B cell (primary cell): ENCODE measurements around the gene SERPINE2. TPM values are rescaled to one million over a fixed set of nuclear protein-coding genes. Genes with fewer than 3 reads are reported as not detected.

Experiments
- ATAC-seq: fragments of 200-7000 bp; cut with Tn5 transposase; one replicate; pipeline ENCODE4 v1.10.0; 2021; ENCODE audit warnings: low read depth, mild to moderate bottlenecking, moderate number of reproducible peaks, moderate library complexity
- CTCF ChIA-PET: fragments of 350-600 bp; sonication (Branson Sonifier 250); formaldehyde crosslinking; loops from one replicate; lab custom pipeline; 2021; ENCODE audit warnings: antibody characterized with exemption, inconsistent platforms; lab: Charles Lee
- POLR2A ChIA-PET: fragments of 350-600 bp; sonication (Branson Sonifier 250); formaldehyde crosslinking; loops from one replicate; lab custom pipeline; 2021; ENCODE audit warnings: antibody characterized with exemption; lab: Charles Lee
- DNase-seq: peaks from one replicate; pipeline ENCODE4 v3.0.0; 2013
- H2AFZ ChIP-seq: 2 replicates; pipeline ENCODE4 v1.6.1; 2012; ENCODE audit warnings: mild to moderate bottlenecking, low read depth, low read length; ENCODE audit not compliant: insufficient read depth, poor library complexity, severe bottlenecking
- H3K27ac ChIP-seq, 2 donors: 1 replicate in 1 of 2; 2 replicates in 1 of 2; pipeline ENCODE4 v1.5.1; 2012 to 2013; ENCODE audit warnings: low read length in 2 of 2, mild to moderate bottlenecking in 2 of 2, moderate library complexity in 1 of 2
- H3K27me3 ChIP-seq, 4 experiments: fragments of 200-600 bp in 1 of 4; sonication (generic) in 1 of 4; replicated peaks in 1 of 4; 1 replicate in 2 of 4; 2 replicates in 2 of 4; pipeline versions ENCODE4 v1.6.1 to v1.7.0; 2013 to 2016; ENCODE audit warnings: low read length in 3 of 4, mild to moderate bottlenecking in 2 of 4, mixed read lengths in 1 of 4, moderate library complexity in 1 of 4; ENCODE audit not compliant: insufficient read depth in 4 of 4, control insufficient read depth in 3 of 4; ENCODE audit errors: control extremely low read depth in 1 of 4
- H3K36me3 ChIP-seq, 2 experiments: replicated peaks in 1 of 2; 1 replicate in 1 of 2; 2 replicates in 1 of 2; pipeline versions ENCODE4 v1.6.1 to v1.7.1; 2013; ENCODE audit warnings: low read length in 1 of 2; ENCODE audit not compliant: insufficient read depth in 2 of 2, control insufficient read depth in 1 of 2; ENCODE audit errors: control extremely low read depth in 1 of 2, extremely low read depth in 1 of 2
- H3K4me1 ChIP-seq, 2 donors: fragments of 200-600 bp in 1 of 2; sonication (generic) in 1 of 2; 1 replicate in 1 of 2; 2 replicates in 1 of 2; pipeline versions ENCODE4 v1.5.1 to v1.6.1; 2013 to 2017; ENCODE audit warnings: low read length in 2 of 2; ENCODE audit not compliant: control insufficient read depth in 2 of 2, insufficient read depth in 2 of 2
- H3K4me2 ChIP-seq: replicated peaks from 2 replicates; pipeline ENCODE3; 2012; ENCODE audit warnings: mild to moderate bottlenecking, low read depth, low read length; ENCODE audit not compliant: poor library complexity, severe bottlenecking
- H3K4me3 ChIP-seq, 5 experiments: fragments of 200-600 bp in 1 of 5; sonication (generic) in 1 of 5; 1 replicate in 3 of 5; 2 replicates in 2 of 5; pipeline versions ENCODE4 v1.5.1 to v1.7.0; 2011 to 2016; ENCODE audit warnings: low read length in 4 of 5, mild to moderate bottlenecking in 4 of 5, low read depth in 2 of 5, control low read depth in 1 of 5, moderate library complexity in 1 of 5; ENCODE audit not compliant: insufficient read depth in 1 of 5; ENCODE audit errors: control extremely low read depth in 1 of 5, extremely low read depth in 1 of 5
- H3K79me2 ChIP-seq: fragments of 200-600 bp; sonication (generic); one replicate; pipeline ENCODE4 v1.6.0; 2016; ENCODE audit warnings: low read length; ENCODE audit not compliant: control insufficient read depth, insufficient read depth
- H3K9ac ChIP-seq: fragments of 200-600 bp; sonication (generic); 2 replicates; pipeline ENCODE4 v1.6.1; 2017; ENCODE audit warnings: mild to moderate bottlenecking, low read length, moderate library complexity
- H3K9me3 ChIP-seq, 3 donors: one replicate each; pipeline versions ENCODE4 v1.6.1 to v1.7.1; 2013; ENCODE audit warnings: low read length in 2 of 3; ENCODE audit not compliant: control insufficient read depth in 2 of 3, insufficient read depth in 1 of 3; ENCODE audit errors: control extremely low read depth in 1 of 3
- H4K20me1 ChIP-seq: 2 replicates; pipeline ENCODE4 v1.6.0; 2012; ENCODE audit warnings: mild to moderate bottlenecking, low read length; ENCODE audit not compliant: insufficient read depth, control insufficient read depth, poor library complexity, severe bottlenecking
- H3K27ac Mint-ChIP-seq: one replicate; pipeline ENCODE4 v1.8.0; 2021; ENCODE audit warnings: mixed read lengths
- H3K27me3 Mint-ChIP-seq: one replicate; pipeline ENCODE4 v1.8.0; 2021; ENCODE audit warnings: mixed read lengths
- H3K4me1 Mint-ChIP-seq: one replicate; pipeline ENCODE4 v1.8.0; 2021; ENCODE audit warnings: mixed read lengths
- H3K4me3 Mint-ChIP-seq: one replicate; pipeline ENCODE4 v1.8.0; 2021; ENCODE audit warnings: mixed read lengths
- H3K9me3 Mint-ChIP-seq: one replicate; pipeline ENCODE4 v1.8.0; 2022; ENCODE audit warnings: mixed read lengths; ENCODE audit not compliant: insufficient read depth
- CTCF ChIP-seq: fragments of 200-600 bp; IDR thresholded peaks from one replicate; pipeline ENCODE4 v1.8.0; 2022; ENCODE audit warnings: antibody characterized with exemption, mild to moderate bottlenecking
- EZH2 ChIP-seq: IDR thresholded peaks from 2 replicates; pipeline ENCODE4 v1.6.1; 2012; ENCODE audit warnings: borderline replicate concordance, low read depth, mild to moderate bottlenecking, moderate library complexity, low read length; ENCODE audit not compliant: insufficient read depth, poor library complexity, severe bottlenecking
- WGBS: methylation state at CpG from one replicate; pipeline ENCODE4 v1.1.5; 2013; ENCODE audit warnings: missing lambda C conversion rate; ENCODE audit not compliant: insufficient coverage; 5-methylcytosine and 5-hydroxymethylcytosine counted together
- intact Hi-C: fragments of 100-400 bp; cut with micrococcal nuclease; formaldehyde crosslinking; loops from one replicate; pipeline ENCODE4 v1.10.0; 2022
- polyA plus RNA-seq: library from polyadenylated mRNA; depleted of rRNA; stranded (reverse); fragments of >200 nt; gene quantifications from 2 replicates; pipeline ENCODE4 v1.2.3, GENCODE V29; 2012
- total RNA-seq, 2 donors: library from RNA; stranded (reverse); fragments of 120-200 nt in 1 of 2; gene quantifications; 1 replicate in 1 of 2; 2 replicates in 1 of 2; pipeline versions ENCODE4 v1.2.3 to v1.2.4, GENCODE V29; 2013 to 2022

Gene SERPINE2
- total and polyA plus RNA-seq, 2 donors (not counting 1 experiment from before 2014, with no cell fraction given) = 0.45 to 1.8 TPM

GRCh38 chr2:224027070-224027469, 12.0 kb downstream of the SERPINE2 start:
- Mint-ChIP-seq H3K4me3 (no peak overlapping the region), H3K27ac (no peak overlapping the region), H3K27me3 (no peaks in the 10 kb centered on the region), H3K4me1 (peaks cover 40% of the 10 kb centered on the region), H3K9me3 (peaks cover 2% of the 10 kb centered on the region)
- Histone ChIP-seq H3K79me2 (no peaks in the 10 kb centered on the region), H2AFZ (peak overlapping the region; percentile 3), H4K20me1 (no peaks in the 10 kb centered on the region), H3K9ac (no peak overlapping the region), H3K4me1 (peaks cover 36% of the 10 kb centered on the region in 2 donors), H3K4me3 (no peak overlapping the region), H3K27me3 (no peaks in the 10 kb centered on the region), H3K9me3 (peaks cover 0 to 9% (median 0%) of the 10 kb centered on the region in 3 donors), H3K36me3 (no peaks in the 10 kb centered on the region), H3K4me2 (peak overlapping the region; percentile 54), H3K27ac (no peak overlapping the region)
- intact Hi-C loops = loop anchor here (2.0 to 5.0 kb wide), 4 partner anchors 130 to 1015 kb away; partner anchors contain the start of genes AP1S3, CUL3 and DOCK10
- POLR2A ChIA-PET = no interaction called here
- CTCF ChIA-PET = interaction anchor here (2.0 to 5.3 kb wide), 2 partner anchors 33 to 257 kb away, joined by 8 to 31 read pairs; no protein-coding TSS in a partner anchor
- TF ChIP-seq CTCF (no peak), EZH2 (no peak)
- WGBS = 85% methylated on average over 4 of the region's 5 CpGs
- ATAC-seq (no peak), DNase-seq (no peak)

GRCh38 chr2:224025874-224026273, 13.2 kb downstream of the SERPINE2 start:
- POLR2A ChIA-PET = no interaction called here

More at GRCh38 chr2:224025874-224026273, 13.2 kb downstream of the SERPINE2 start:
- H3K27ac Mint-ChIP-seq = peak overlapping the region; percentile 74
- TF ChIP-seq EZH2 = no peak
- H3K9ac ChIP-seq = peak overlapping the region; percentile 3
- H3K4me1 ChIP-seq = peaks cover 36% of the 10 kb centered on the region in 2 donors
- WGBS = 0% methylated on average over 3 of the region's 7 CpGs
- CTCF ChIA-PET = interaction anchor here (1.1 to 5.3 kb wide), 3 partner anchors 32 to 258 kb away, joined by 3 to 31 read pairs (median 8); no protein-coding TSS in a partner anchor
- H2AFZ ChIP-seq = peak overlapping the region; percentile 2
- peaks cover 40% of the 10 kb centered on the region for H3K4me1 Mint-ChIP-seq
- peak overlapping the region; percentile 54 for H3K4me2 ChIP-seq
- peak overlapping the region in 2 of 5 experiments; percentile 2 to 40 for H3K4me3 ChIP-seq
- no peaks in the 10 kb centered on the region for H3K27me3 Mint-ChIP-seq
- peaks cover 2% of the 10 kb centered on the region for H3K9me3 Mint-ChIP-seq
- peak; percentile 90 for DNase-seq
- peak overlapping the region; percentile 57 for H3K4me3 Mint-ChIP-seq
- H3K27ac ChIP-seq = peak overlapping the region; percentile 43 to 44
- ATAC-seq = peak; percentile 97
- no peaks in the 10 kb centered on the region for H3K36me3 ChIP-seq
- H3K79me2 ChIP-seq = no peaks in the 10 kb centered on the region
- H3K27me3 ChIP-seq = no peaks in the 10 kb centered on the region
- H3K9me3 ChIP-seq = no peaks in the 10 kb centered on the region
- no peaks in the 10 kb centered on the region for H4K20me1 ChIP-seq
- intact Hi-C loops = loop anchor here (2.0 to 5.0 kb wide), 5 partner anchors 13 to 1016 kb away; partner anchors contain the start of genes AP1S3, CUL3, DOCK10 and SERPINE2
